PC-9 (cell line): ENCODE data around the gene TXNL4A.

ENCODE experiments used
- EZH2 ChIP-seq: fragments of 200-600 bp; sonication (generic); IDR thresholded peaks from 2 replicates; pipeline ENCODE4 v1.8.0; 2017; ENCODE audit warnings: antibody characterized with exemption, low read depth
- TF ChIP-seq, protein P1 (sequence below): fragments of 200-600 bp; sonication (generic); conservative IDR thresholded peaks from 2 replicates; pipeline ENCODE4 v1.6.1; 2017; ENCODE audit warnings: mixed run types, antibody characterized with exemption, mild to moderate bottlenecking, moderate library complexity

DNA sequence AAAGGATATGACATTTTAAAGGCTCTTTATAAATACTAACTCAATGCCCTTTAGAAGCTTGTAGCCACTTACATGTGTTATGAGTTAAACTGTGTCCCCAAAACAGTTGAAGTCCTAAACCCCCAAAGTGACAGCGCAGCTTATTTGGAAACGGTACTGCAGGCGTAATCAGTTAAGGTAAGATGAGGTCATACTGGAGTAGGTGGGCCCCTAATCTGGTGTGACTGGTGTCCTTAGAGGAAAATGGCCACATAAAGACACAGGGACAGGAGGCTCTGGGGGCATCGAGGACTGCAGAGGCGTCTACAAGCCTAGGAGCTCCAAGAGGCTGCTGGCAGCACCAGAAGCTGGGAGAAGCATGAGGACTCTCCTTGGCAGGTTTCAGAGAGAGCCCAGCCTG is 8.5 kb downstream of the TXNL4A start:
- no peak for TF ChIP-seq EZH2
- TF ChIP-seq, protein P1, sequence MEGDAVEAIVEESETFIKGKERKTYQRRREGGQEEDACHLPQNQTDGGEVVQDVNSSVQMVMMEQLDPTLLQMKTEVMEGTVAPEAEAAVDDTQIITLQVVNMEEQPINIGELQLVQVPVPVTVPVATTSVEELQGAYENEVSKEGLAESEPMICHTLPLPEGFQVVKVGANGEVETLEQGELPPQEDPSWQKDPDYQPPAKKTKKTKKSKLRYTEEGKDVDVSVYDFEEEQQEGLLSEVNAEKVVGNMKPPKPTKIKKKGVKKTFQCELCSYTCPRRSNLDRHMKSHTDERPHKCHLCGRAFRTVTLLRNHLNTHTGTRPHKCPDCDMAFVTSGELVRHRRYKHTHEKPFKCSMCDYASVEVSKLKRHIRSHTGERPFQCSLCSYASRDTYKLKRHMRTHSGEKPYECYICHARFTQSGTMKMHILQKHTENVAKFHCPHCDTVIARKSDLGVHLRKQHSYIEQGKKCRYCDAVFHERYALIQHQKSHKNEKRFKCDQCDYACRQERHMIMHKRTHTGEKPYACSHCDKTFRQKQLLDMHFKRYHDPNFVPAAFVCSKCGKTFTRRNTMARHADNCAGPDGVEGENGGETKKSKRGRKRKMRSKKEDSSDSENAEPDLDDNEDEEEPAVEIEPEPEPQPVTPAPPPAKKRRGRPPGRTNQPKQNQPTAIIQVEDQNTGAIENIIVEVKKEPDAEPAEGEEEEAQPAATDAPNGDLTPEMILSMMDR = no peak
